Liver (tissue), 9 donors: Measurements from ENCODE around the gene ACOT13. TPM values are rescaled to one million over a fixed set of nuclear protein-coding genes. Genes with fewer than 3 reads are reported as not detected.

Experiments
- DNase-seq: peaks from one replicate; pipeline ENCODE4 v3.0.0-alpha.2; 2017; ENCODE audit warnings: low spot score
- H3K27ac ChIP-seq, 2 donors: one replicate each; pipeline ENCODE4 v1.7.0; 2013; ENCODE audit warnings: inconsistent platforms in 2 of 2, low read length in 2 of 2, control low read depth in 1 of 2, low read depth in 1 of 2, mild to moderate bottlenecking in 1 of 2
- H3K27me3 ChIP-seq, 4 donors: one replicate each; pipeline versions ENCODE4 v1.6.1 to v1.7.0; 2013; ENCODE audit warnings: low read length in 3 of 4, inconsistent platforms in 1 of 4, mild to moderate bottlenecking in 1 of 4, moderate library complexity in 1 of 4; ENCODE audit not compliant: control insufficient read depth in 4 of 4, insufficient read depth in 4 of 4
- H3K36me3 ChIP-seq, 4 donors: one replicate each; pipeline versions ENCODE4 v1.6.1 to v1.7.0; 2013; ENCODE audit warnings: low read length in 3 of 4, mild to moderate bottlenecking in 3 of 4, low read depth in 1 of 4, moderate library complexity in 1 of 4; ENCODE audit not compliant: control insufficient read depth in 4 of 4, insufficient read depth in 3 of 4
- H3K4me1 ChIP-seq, 4 donors: one replicate each; pipeline versions ENCODE4 v1.6.1 to v1.7.0; 2013; ENCODE audit warnings: low read length in 3 of 4, mild to moderate bottlenecking in 3 of 4, moderate library complexity in 1 of 4; ENCODE audit not compliant: control insufficient read depth in 4 of 4, insufficient read depth in 4 of 4
- H3K4me3 ChIP-seq, 3 donors: one replicate each; pipeline versions ENCODE4 v1.6.1 to v1.7.0; 2013; ENCODE audit warnings: low read length in 3 of 3, control low read depth in 1 of 3, low read depth in 1 of 3, mild to moderate bottlenecking in 1 of 3
- H3K9ac ChIP-seq, 2 donors: one replicate each; pipeline ENCODE4 v1.7.0; 2013; ENCODE audit warnings: low read length in 2 of 2, mild to moderate bottlenecking in 2 of 2, moderate library complexity in 2 of 2, control low read depth in 1 of 2, low read depth in 1 of 2
- H3K9me3 ChIP-seq, 4 donors: one replicate each; pipeline versions ENCODE4 v1.6.1 to v1.7.0; 2013; ENCODE audit warnings: low read length in 3 of 4; ENCODE audit not compliant: control insufficient read depth in 4 of 4
- EGR1 ChIP-seq, 2 donors: IDR thresholded peaks; 2 replicates each; pipeline ENCODE4 v1.6.1; 2016 to 2018; ENCODE audit warnings: antibody characterized with exemption in 2 of 2, low read depth in 2 of 2
- FOXA1 ChIP-seq: IDR thresholded peaks from 2 replicates; pipeline ENCODE4 v1.6.1; 2016; ENCODE audit warnings: antibody characterized with exemption
- FOXA2 ChIP-seq: IDR thresholded peaks from 2 replicates; pipeline ENCODE4 v1.6.1; 2016; ENCODE audit warnings: antibody characterized with exemption
- GABPA ChIP-seq, 2 donors: IDR thresholded peaks in 1 of 2; conservative IDR thresholded peaks in 1 of 2; 2 replicates each; pipeline ENCODE4 v1.6.1; 2016; ENCODE audit warnings: antibody characterized with exemption in 2 of 2, mild to moderate bottlenecking in 1 of 2, moderate library complexity in 1 of 2
- HNF4A ChIP-seq, 2 donors: conservative IDR thresholded peaks; 2 replicates each; pipeline ENCODE4 v1.6.1; 2016; ENCODE audit warnings: antibody characterized with exemption in 2 of 2, mild to moderate bottlenecking in 2 of 2
- HNF4G ChIP-seq: IDR thresholded peaks from 2 replicates; pipeline ENCODE4 v1.6.1; 2016; ENCODE audit warnings: antibody characterized with exemption
- JUND ChIP-seq, 2 donors: IDR thresholded peaks; 2 replicates each; pipeline ENCODE4 v1.6.1; 2016; ENCODE audit warnings: antibody characterized with exemption in 2 of 2
- NR2F2 ChIP-seq: IDR thresholded peaks from 2 replicates; pipeline ENCODE4 v1.6.1; 2016; ENCODE audit warnings: antibody characterized with exemption
- RAD21 ChIP-seq, 2 donors: IDR thresholded peaks; 2 replicates each; pipeline ENCODE4 v1.6.1; 2016; ENCODE audit warnings: antibody characterized with exemption in 2 of 2, mild to moderate bottlenecking in 2 of 2
- RXRA ChIP-seq, 2 donors: IDR thresholded peaks; 2 replicates each; pipeline ENCODE4 v1.6.1; 2017 to 2018; ENCODE audit warnings: antibody characterized with exemption in 2 of 2, mild to moderate bottlenecking in 1 of 2
- SP1 ChIP-seq: IDR thresholded peaks from 2 replicates; pipeline ENCODE4 v1.6.1; 2018; ENCODE audit warnings: antibody characterized with exemption, mild to moderate bottlenecking
- TAF1 ChIP-seq: conservative IDR thresholded peaks from 2 replicates; pipeline ENCODE4 v1.6.1; 2016; ENCODE audit warnings: antibody characterized with exemption, mild to moderate bottlenecking
- YY1 ChIP-seq: IDR thresholded peaks from 2 replicates; pipeline ENCODE4 v1.6.1; 2016; ENCODE audit warnings: antibody characterized with exemption, mild to moderate bottlenecking
- polyA plus RNA-seq, 2 donors: library from polyadenylated mRNA; stranded (reverse) in 1 of 2; unstranded in 1 of 2; fragments of 200-250 nt in 1 of 2; fragments of >200 nt in 1 of 2; fragmentation: Nextera tagmentation in 1 of 2; extraction: Ambion mirVana in 1 of 2; gene quantifications; one replicate each; pipeline versions ENCODE4 v1.2.1 to v1.2.3, GENCODE V29; 2013 to 2015
- total RNA-seq, 2 donors: library from RNA; depleted of rRNA; stranded (reverse); fragments of >200 nt; gene quantifications; one replicate each; pipeline ENCODE4 v1.2.3, GENCODE V29; 2014
- TF ChIP-seq, protein P1 (sequence below): IDR thresholded peaks from 2 replicates; pipeline ENCODE4 v1.6.1; 2016; ENCODE audit warnings: antibody characterized with exemption, mild to moderate bottlenecking
- TF ChIP-seq, protein P2 (sequence below): IDR thresholded peaks from 2 replicates; pipeline ENCODE4 v1.6.1; 2016; ENCODE audit warnings: antibody characterized with exemption
- TF ChIP-seq, protein P3 (sequence below): IDR thresholded peaks from 2 replicates; pipeline ENCODE4 v1.6.1; 2016; ENCODE audit warnings: antibody characterized with exemption
- TF ChIP-seq, protein P4 (sequence below): IDR thresholded peaks from 2 replicates; pipeline ENCODE4 v1.6.1; 2016; ENCODE audit warnings: antibody characterized with exemption
- TF ChIP-seq, protein P5 (sequence below): fragments of 150-350 bp; IDR thresholded peaks from 2 replicates; pipeline ENCODE4 v1.5.1; 2017; ENCODE audit warnings: improper control_type of control experiment, low read depth, low read length; ENCODE audit not compliant: missing input control
- donor health status: healthy.
- donor health status: healthy.
- donor health status: healthy.
- donor health status: healthy.
- donor health status: healthy.

ACOT13 gene
- total and polyA plus RNA-seq, 4 donors, result 9.9 to 90.0 (median 21.3) TPM

DNA sequence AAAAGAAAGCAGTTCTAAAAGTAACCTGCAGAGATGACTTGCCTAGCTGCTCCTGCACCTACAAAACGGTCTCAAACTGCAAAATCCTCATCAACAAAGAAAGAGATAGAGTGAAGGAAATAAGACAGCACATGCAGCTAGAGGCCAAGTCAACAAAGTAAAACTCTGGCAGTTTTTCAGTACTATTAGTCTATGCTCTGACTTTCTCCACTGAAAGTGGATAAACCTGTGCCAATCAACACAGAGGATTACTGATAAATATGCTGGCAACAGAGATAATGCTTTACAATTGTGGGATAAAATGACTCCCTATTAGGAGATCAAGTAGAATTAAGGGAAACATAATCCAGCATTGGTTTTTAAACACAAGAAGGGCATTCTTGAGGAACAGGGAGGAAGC, 34.3 kb upstream of the ACOT13 start (continued):
- TF ChIP-seq, protein P1, sequence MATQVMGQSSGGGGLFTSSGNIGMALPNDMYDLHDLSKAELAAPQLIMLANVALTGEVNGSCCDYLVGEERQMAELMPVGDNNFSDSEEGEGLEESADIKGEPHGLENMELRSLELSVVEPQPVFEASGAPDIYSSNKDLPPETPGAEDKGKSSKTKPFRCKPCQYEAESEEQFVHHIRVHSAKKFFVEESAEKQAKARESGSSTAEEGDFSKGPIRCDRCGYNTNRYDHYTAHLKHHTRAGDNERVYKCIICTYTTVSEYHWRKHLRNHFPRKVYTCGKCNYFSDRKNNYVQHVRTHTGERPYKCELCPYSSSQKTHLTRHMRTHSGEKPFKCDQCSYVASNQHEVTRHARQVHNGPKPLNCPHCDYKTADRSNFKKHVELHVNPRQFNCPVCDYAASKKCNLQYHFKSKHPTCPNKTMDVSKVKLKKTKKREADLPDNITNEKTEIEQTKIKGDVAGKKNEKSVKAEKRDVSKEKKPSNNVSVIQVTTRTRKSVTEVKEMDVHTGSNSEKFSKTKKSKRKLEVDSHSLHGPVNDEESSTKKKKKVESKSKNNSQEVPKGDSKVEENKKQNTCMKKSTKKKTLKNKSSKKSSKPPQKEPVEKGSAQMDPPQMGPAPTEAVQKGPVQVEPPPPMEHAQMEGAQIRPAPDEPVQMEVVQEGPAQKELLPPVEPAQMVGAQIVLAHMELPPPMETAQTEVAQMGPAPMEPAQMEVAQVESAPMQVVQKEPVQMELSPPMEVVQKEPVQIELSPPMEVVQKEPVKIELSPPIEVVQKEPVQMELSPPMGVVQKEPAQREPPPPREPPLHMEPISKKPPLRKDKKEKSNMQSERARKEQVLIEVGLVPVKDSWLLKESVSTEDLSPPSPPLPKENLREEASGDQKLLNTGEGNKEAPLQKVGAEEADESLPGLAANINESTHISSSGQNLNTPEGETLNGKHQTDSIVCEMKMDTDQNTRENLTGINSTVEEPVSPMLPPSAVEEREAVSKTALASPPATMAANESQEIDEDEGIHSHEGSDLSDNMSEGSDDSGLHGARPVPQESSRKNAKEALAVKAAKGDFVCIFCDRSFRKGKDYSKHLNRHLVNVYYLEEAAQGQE, result no peak
- no peak for TF ChIP-seq FOXA1
- TF ChIP-seq TAF1, result no peak
- no peak for TF ChIP-seq HNF4G
- no peak for TF ChIP-seq SP1
- TF ChIP-seq HNF4A (conservative IDR thresholded peaks at IDR 0.05), result no peak
- TF ChIP-seq, protein P2, sequence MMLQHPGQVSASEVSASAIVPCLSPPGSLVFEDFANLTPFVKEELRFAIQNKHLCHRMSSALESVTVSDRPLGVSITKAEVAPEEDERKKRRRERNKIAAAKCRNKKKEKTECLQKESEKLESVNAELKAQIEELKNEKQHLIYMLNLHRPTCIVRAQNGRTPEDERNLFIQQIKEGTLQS, result no peak
- TF ChIP-seq YY1, result no peak
- no peak for TF ChIP-seq RAD21 (IDR thresholded peaks at IDR 0.05)
- TF ChIP-seq, protein P3, sequence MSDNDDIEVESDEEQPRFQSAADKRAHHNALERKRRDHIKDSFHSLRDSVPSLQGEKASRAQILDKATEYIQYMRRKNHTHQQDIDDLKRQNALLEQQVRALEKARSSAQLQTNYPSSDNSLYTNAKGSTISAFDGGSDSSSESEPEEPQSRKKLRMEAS, result no peak

DNA sequence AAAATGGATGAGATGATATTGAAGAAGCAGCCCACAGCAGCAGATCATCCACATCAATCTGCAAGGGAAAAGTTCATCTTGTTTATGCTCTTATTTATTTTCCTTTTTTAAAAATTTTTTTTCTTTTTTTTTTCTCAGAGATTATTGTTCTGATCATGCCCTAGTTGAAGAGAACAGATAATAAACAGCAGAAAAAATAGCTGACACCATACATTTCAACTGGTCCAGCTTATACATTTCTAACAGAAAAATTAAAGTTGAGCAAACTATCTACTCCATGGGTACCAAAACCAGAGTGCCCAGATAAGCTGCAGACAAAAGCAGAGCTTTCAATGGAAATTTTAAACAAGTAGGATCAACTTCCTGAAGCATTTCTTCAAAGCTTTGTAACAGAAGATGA, 30.2 kb upstream of the ACOT13 start:
- Histone ChIP-seq H3K27me3 (no peaks in the 10 kb centered on the region), H3K9me3 (peaks cover 0 to 3% (median 1%) of the 10 kb centered on the region in 4 donors), H3K4me3 (no peak overlapping the region), H3K4me1 (no peaks in the 10 kb centered on the region), H3K9ac (no peak overlapping the region), H3K27ac (no peak overlapping the region), H3K36me3 (no peaks in the 10 kb centered on the region)
- DNase-seq, result no peak
- TF ChIP-seq RXRA (IDR thresholded peaks at IDR 0.05) (no peak), FOXA1 (no peak), RAD21 (IDR thresholded peaks at IDR 0.05) (no peak), GABPA (IDR thresholded peaks at IDR 0.05 in 1 of 2, conservative IDR thresholded peaks at IDR 0.05 in 1 of 2) (no peak), YY1 (no peak), EGR1 (IDR thresholded peaks at IDR 0.05; ENCODE audit: low read depth in 2 of 2) (no peak), JUND (IDR thresholded peaks at IDR 0.05) (no peak), SP1 (no peak), HNF4G (no peak), TAF1 (no peak), HNF4A (conservative IDR thresholded peaks at IDR 0.05) (no peak), FOXA2 (no peak), NR2F2 (no peak)
- TF ChIP-seq, protein P2, result no peak
- TF ChIP-seq, protein P3, result no peak
- TF ChIP-seq, protein P4, sequence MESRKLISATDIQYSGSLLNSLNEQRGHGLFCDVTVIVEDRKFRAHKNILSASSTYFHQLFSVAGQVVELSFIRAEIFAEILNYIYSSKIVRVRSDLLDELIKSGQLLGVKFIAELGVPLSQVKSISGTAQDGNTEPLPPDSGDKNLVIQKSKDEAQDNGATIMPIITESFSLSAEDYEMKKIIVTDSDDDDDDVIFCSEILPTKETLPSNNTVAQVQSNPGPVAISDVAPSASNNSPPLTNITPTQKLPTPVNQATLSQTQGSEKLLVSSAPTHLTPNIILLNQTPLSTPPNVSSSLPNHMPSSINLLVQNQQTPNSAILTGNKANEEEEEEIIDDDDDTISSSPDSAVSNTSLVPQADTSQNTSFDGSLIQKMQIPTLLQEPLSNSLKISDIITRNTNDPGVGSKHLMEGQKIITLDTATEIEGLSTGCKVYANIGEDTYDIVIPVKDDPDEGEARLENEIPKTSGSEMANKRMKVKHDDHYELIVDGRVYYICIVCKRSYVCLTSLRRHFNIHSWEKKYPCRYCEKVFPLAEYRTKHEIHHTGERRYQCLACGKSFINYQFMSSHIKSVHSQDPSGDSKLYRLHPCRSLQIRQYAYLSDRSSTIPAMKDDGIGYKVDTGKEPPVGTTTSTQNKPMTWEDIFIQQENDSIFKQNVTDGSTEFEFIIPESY, result no peak
- TF ChIP-seq, protein P5, sequence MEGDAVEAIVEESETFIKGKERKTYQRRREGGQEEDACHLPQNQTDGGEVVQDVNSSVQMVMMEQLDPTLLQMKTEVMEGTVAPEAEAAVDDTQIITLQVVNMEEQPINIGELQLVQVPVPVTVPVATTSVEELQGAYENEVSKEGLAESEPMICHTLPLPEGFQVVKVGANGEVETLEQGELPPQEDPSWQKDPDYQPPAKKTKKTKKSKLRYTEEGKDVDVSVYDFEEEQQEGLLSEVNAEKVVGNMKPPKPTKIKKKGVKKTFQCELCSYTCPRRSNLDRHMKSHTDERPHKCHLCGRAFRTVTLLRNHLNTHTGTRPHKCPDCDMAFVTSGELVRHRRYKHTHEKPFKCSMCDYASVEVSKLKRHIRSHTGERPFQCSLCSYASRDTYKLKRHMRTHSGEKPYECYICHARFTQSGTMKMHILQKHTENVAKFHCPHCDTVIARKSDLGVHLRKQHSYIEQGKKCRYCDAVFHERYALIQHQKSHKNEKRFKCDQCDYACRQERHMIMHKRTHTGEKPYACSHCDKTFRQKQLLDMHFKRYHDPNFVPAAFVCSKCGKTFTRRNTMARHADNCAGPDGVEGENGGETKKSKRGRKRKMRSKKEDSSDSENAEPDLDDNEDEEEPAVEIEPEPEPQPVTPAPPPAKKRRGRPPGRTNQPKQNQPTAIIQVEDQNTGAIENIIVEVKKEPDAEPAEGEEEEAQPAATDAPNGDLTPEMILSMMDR, result no peak
- TF ChIP-seq, protein P1, result no peak
